ENCODE data around the gene TGFBR3. TPM values are rescaled to one million over a fixed set of nuclear protein-coding genes. Genes with fewer than 3 reads are reported as not detected.

Gene TGFBR3
- total RNA-seq, 1 donor from 2014 or later = 0.60 TPM

- intact Hi-C loops (cut with micrococcal nuclease) = no loop called here
- Mint-ChIP-seq H3K27ac (no peak overlapping the region), H3K27me3 (peaks cover 20% of the 10 kb centered on the region), H3K4me3 (no peak overlapping the region), H3K9me3 (no peaks in the 10 kb centered on the region), H3K36me3 (ENCODE audit: low read depth) (no peaks in the 10 kb centered on the region), H3K4me1 (no peaks in the 10 kb centered on the region)
- POLR2A ChIA-PET = no interaction called here
- TF ChIP-seq CTCF (IDR thresholded peaks at IDR 0.05) = no peak
- CTCF ChIA-PET = no interaction called here
- no peak for ATAC-seq (ENCODE audit: low read depth)
- DNase-seq = no peak
These were observed 6.0 kb upstream of the TGFBR3 start for GRCh38 chr1:91891969-91892368.

GRCh38 chr1:91891454-91891853, 5.5 kb upstream of the TGFBR3 start:
- no peak overlapping the region for H3K4me3 Mint-ChIP-seq
- peaks cover 3% of the 10 kb centered on the region for H3K4me1 Mint-ChIP-seq
- no peak for TF ChIP-seq CTCF (IDR thresholded peaks at IDR 0.05)
- H3K27me3 Mint-ChIP-seq = peaks cover 23% of the 10 kb centered on the region
- intact Hi-C loops (cut with micrococcal nuclease) = no loop called here
- DNase-seq (no peak), ATAC-seq (ENCODE audit: low read depth) (no peak)
- ChIA-PET CTCF (no interaction called here), POLR2A (no interaction called here)
- no peaks in the 10 kb centered on the region for H3K9me3 Mint-ChIP-seq
- no peaks in the 10 kb centered on the region for H3K36me3 Mint-ChIP-seq (ENCODE audit: low read depth)
- no peak overlapping the region for H3K27ac Mint-ChIP-seq

GRCh38 chr1:91889717-91890459, 3.9 kb upstream of the TGFBR3 start:
- H3K27me3 Mint-ChIP-seq = peaks cover 20% of the 10 kb centered on the region
- DNase-seq = no peak
- H3K9me3 Mint-ChIP-seq = no peaks in the 10 kb centered on the region
- H3K27ac Mint-ChIP-seq = no peak overlapping the region
- no peaks in the 10 kb centered on the region for H3K36me3 Mint-ChIP-seq (ENCODE audit: low read depth)
- intact Hi-C loops (cut with micrococcal nuclease) = loop anchor here (10.0 kb wide), 1 partner anchor 1035 kb away; no protein-coding TSS in a partner anchor
- TF ChIP-seq CTCF (IDR thresholded peaks at IDR 0.05) = no peak
- ChIA-PET POLR2A (no interaction called here), CTCF (interaction anchor here (1.0 kb wide), 1 partner anchor 610 kb away, joined by 3 read pairs; no protein-coding TSS in a partner anchor)
- no peak overlapping the region for H3K4me3 Mint-ChIP-seq
- no peak for ATAC-seq (ENCODE audit: low read depth)
- peaks cover 11% of the 10 kb centered on the region for H3K4me1 Mint-ChIP-seq

- intact Hi-C loops (cut with micrococcal nuclease) = loop anchor here (10.0 kb wide), 1 partner anchor 1030 kb away; no protein-coding TSS in a partner anchor
- H3K4me1 Mint-ChIP-seq = peaks cover 20% of the 10 kb centered on the region
These were observed 687 bp downstream of the TGFBR3 start for GRCh38 chr1:91885213-91885715.

More at GRCh38 chr1:91885213-91885715, 687 bp downstream of the TGFBR3 start:
- TF ChIP-seq CTCF (IDR thresholded peaks at IDR 0.05) = no peak
- H3K27me3 Mint-ChIP-seq = peaks cover 38% of the 10 kb centered on the region
- no peaks in the 10 kb centered on the region for H3K36me3 Mint-ChIP-seq (ENCODE audit: low read depth)
- H3K4me3 Mint-ChIP-seq = peak overlapping the region; percentile 80
- CTCF ChIA-PET = no interaction called here
- no peak for DNase-seq
- no peaks in the 10 kb centered on the region for H3K9me3 Mint-ChIP-seq
- H3K27ac Mint-ChIP-seq = no peak overlapping the region
- no peak for ATAC-seq (ENCODE audit: low read depth)
- POLR2A ChIA-PET = no interaction called here

Measured in activated B cell treated with CpG ODN at 0.5 μM for 24 hours (primary cell).